Adipose tissue (tissue), 3 donors: Measurements from ENCODE around the gene PTCHD4. TPM values are rescaled to one million over a fixed set of nuclear protein-coding genes. Genes with fewer than 3 reads are reported as not detected.
"Not testable (repeated sequence)": the region's sequence is repeated elsewhere in the genome, so short reads cannot be mapped to it uniquely, and the experiment has no call there.

Experiments used
- H3K27ac ChIP-seq: one replicate; pipeline ENCODE4 v1.5.1; 2013; ENCODE audit warnings: low read depth, low read length
- WGBS, 3 donors: extraction: QIAGEN DNeasy Blood & Tissue Kit; methylation state at CpG; one replicate each; pipeline ENCODE4 v1.1.7; 2013; 5-methylcytosine and 5-hydroxymethylcytosine counted together
- polyA plus RNA-seq, 3 donors: library from polyadenylated mRNA; stranded (reverse); fragments of 200-250 nt; gene quantifications; one replicate each; pipeline ENCODE4 v1.2.3, GENCODE V29; 2013
- donor health status: healthy with polysubstance abuse.
- donor health status: Bipolar disorder and iron deficiency.
- donor health status: healthy.

The PTCHD4 gene
- polyA plus RNA-seq, 3 donors, result 0.10 TPM; not detected in 2

GRCh38 chr6:48102476-48103195 lies 8.4 kb downstream of the PTCHD4 start:
- 85 to 92% (median 90%) methylated on average over 17 of the region's 17 CpGs for WGBS, 3 donors
- H3K27ac ChIP-seq, result not testable (repeated sequence)

GRCh38 chr6:48101290-48101689 lies 9.7 kb downstream of the PTCHD4 start:
- WGBS, 3 donors, result 57 to 63% (median 61%) methylated on average over 1 of the region's 1 CpG
- H3K27ac ChIP-seq, result no peak overlapping the region

- 50 to 68% (median 63%) methylated on average over 4 of the region's 4 CpGs for WGBS, 3 donors
- no peak overlapping the region for H3K27ac ChIP-seq
Observed at GRCh38 chr6:48100588-48100895, 10.5 kb downstream of the PTCHD4 start.

- WGBS, 3 donors, result 37 to 69% (median 68%) methylated on average over 3 of the region's 3 CpGs
- no peak overlapping the region for H3K27ac ChIP-seq
Observed at GRCh38 chr6:48099713-48100587, 11.0 kb downstream of the PTCHD4 start.

GRCh38 chr6:48098923-48099322 lies 12.1 kb downstream of the PTCHD4 start:
- WGBS, 3 donors, result 54 to 65% (median 56%) methylated on average over 3 of the region's 3 CpGs

GRCh38 chr6:48092550-48093217 lies 18.3 kb downstream of the PTCHD4 start:
- 52 to 68% (median 66%) methylated on average over 3 of the region's 3 CpGs for WGBS, 3 donors
- no peak overlapping the region for H3K27ac ChIP-seq

More at GRCh38 chr6:48098923-48099322, 12.1 kb downstream of the PTCHD4 start:
- H3K27ac ChIP-seq, result no peak overlapping the region

- no peak overlapping the region for H3K27ac ChIP-seq
Observed at GRCh38 chr6:48090546-48090945, 20.5 kb downstream of the PTCHD4 start.

GRCh38 chr6:48087448-48087847 lies 23.5 kb downstream of the PTCHD4 start:
- H3K27ac ChIP-seq, result no peak overlapping the region
- WGBS, 3 donors, result 7 to 31% (median 13%) methylated on average over 1 of the region's 1 CpG

More at GRCh38 chr6:48090546-48090945, 20.5 kb downstream of the PTCHD4 start:
- 68 to 82% (median 80%) methylated on average over 4 of the region's 4 CpGs for whole genome bisulfite sequencing, 3 donors

- no peak overlapping the region for H3K27ac ChIP-seq
- 71 to 88% (median 85%) methylated on average over 1 of the region's 1 CpG for WGBS, 3 donors
Observed at GRCh38 chr6:48086187-48086586, 24.8 kb downstream of the PTCHD4 start.

GRCh38 chr6:48085131-48085741 lies 25.8 kb downstream of the PTCHD4 start:
- H3K27ac ChIP-seq, result no peak overlapping the region

- no peak overlapping the region for H3K27ac ChIP-seq
Observed at GRCh38 chr6:48084201-48084600, 26.8 kb downstream of the PTCHD4 start.

- H3K27ac ChIP-seq, result no peak overlapping the region
- 44 to 74% (median 69%) methylated on average over 4 of the region's 4 CpGs for WGBS, 3 donors
Observed at GRCh38 chr6:48080227-48081009, 30.6 kb downstream of the PTCHD4 start.

- H3K27ac ChIP-seq, result no peak overlapping the region
Observed at GRCh38 chr6:48078120-48078519, 32.9 kb downstream of the PTCHD4 start.

- H3K27ac ChIP-seq, result no peak overlapping the region
Observed at GRCh38 chr6:48075181-48075580, 35.8 kb downstream of the PTCHD4 start.

GRCh38 chr6:48073976-48074767 lies 36.8 kb downstream of the PTCHD4 start:
- no peak overlapping the region for H3K27ac ChIP-seq
- WGBS, 3 donors, result 67 to 71% (median 68%) methylated on average over 8 of the region's 8 CpGs

- 69 to 89% (median 89%) methylated on average over 3 of the region's 3 CpGs for WGBS, 3 donors
- no peak overlapping the region for H3K27ac ChIP-seq
Observed at GRCh38 chr6:48071833-48072232, 39.2 kb downstream of the PTCHD4 start.

- H3K27ac ChIP-seq, result no peak overlapping the region
- 21 to 29% (median 24%) methylated on average over 11 of the region's 11 CpGs for WGBS, 3 donors
Observed at GRCh38 chr6:48069280-48069679, 41.7 kb downstream of the PTCHD4 start.
